ENCODE measurements around the gene CDH4.

Gene CDH4

DNA sequence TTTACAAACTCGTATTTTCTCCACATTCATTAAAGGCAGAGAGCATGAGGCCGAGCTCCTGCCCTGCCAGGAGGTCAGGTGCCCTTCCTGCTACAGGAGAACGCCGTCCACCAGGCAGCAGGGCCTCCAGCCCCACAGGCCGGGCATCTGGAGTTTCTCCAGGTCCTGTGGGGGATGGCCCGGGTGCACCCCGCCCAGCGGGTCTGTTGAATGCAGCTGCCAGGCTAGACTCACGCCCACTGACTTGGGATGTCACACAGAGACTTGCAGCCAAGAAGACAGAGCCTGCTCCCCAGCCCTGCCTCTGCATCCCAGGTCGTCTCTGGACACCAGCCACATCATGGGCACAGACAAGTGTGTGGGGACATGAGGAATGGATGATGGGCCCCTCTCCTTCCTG is 376.4 kb downstream of the CDH4 start:
- Histone ChIP-seq H2AFZ (ENCODE audit: low read depth, low read length, severe bottlenecking) (no peak overlapping the region), H3K4me2 (ENCODE audit: low read depth, low read length, poor library complexity, severe bottlenecking) (no peak overlapping the region), H3K9me3 (ENCODE audit: insufficient read depth, low read length) (no peaks in the 10 kb centered on the region), H3K27me3 (ENCODE audit: low read length) (no peaks in the 10 kb centered on the region), H4K20me1 (ENCODE audit: low read depth, low read length) (no peaks in the 10 kb centered on the region), H3K9ac (ENCODE audit: low read length) (no peak overlapping the region), H3F3A (ENCODE audit: insufficient read depth) (no peaks in the 10 kb centered on the region), H3K79me2 (ENCODE audit: insufficient read depth, low read length) (no peaks in the 10 kb centered on the region), H3K9me2 (replicated peaks; ENCODE audit: insufficient read depth, low read length) (no peaks in the 10 kb centered on the region), H3K4me3 (ENCODE audit: insufficient read depth, low read length, poor library complexity, severe bottlenecking) (no peak overlapping the region), H3K36me3 (ENCODE audit: low read length) (no peaks in the 10 kb centered on the region), H3K27ac (ENCODE audit: low read depth, low read length) (no peak overlapping the region)
- no peak for TF ChIP-seq EZH2phosphoT487 (conservative IDR thresholded peaks at IDR 0.05; ENCODE audit: low read length)
- TF ChIP-seq, protein P1, sequence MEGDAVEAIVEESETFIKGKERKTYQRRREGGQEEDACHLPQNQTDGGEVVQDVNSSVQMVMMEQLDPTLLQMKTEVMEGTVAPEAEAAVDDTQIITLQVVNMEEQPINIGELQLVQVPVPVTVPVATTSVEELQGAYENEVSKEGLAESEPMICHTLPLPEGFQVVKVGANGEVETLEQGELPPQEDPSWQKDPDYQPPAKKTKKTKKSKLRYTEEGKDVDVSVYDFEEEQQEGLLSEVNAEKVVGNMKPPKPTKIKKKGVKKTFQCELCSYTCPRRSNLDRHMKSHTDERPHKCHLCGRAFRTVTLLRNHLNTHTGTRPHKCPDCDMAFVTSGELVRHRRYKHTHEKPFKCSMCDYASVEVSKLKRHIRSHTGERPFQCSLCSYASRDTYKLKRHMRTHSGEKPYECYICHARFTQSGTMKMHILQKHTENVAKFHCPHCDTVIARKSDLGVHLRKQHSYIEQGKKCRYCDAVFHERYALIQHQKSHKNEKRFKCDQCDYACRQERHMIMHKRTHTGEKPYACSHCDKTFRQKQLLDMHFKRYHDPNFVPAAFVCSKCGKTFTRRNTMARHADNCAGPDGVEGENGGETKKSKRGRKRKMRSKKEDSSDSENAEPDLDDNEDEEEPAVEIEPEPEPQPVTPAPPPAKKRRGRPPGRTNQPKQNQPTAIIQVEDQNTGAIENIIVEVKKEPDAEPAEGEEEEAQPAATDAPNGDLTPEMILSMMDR (IDR thresholded peaks at IDR 0.05; ENCODE audit: insufficient read depth, low read length, poor library complexity, severe bottlenecking), result no peak

DNA sequence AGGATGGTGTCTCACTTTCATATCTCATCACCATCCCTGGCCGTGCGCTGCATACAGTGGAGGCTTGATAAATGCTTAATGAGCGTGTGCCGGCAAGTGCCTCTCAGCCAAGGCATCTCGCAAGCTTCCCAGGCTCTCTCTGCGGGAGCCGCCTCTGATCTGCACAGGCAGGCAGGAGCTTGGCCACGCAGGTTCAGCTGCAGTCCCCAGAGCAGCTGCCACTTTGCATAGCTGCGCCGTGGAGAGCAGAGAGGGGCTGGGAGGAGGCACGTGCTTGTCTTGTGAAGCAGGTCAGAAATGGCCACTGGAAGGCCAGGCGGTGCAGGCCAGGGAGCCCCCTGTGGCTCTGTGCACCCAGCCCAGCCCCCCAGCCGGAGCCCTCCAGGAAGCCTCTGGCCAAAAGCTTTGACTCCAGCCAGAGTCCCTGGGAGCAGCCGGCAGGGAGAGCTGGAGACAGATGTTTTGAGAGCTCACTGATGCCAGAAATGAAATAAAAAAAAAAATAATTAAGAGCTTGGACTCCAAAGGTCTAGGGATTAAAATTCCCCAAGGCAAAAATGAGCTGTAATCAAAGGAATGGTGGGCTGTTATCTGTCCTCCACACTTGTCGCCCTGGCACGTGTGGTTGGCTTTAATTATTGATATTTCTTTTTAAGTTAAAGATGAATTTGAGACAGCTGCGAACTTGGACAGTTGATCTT is 377.0 kb downstream of the CDH4 start:
- Histone ChIP-seq H2AFZ (ENCODE audit: low read depth, low read length, severe bottlenecking) (no peak overlapping the region), H3K9ac (ENCODE audit: low read length) (no peak overlapping the region), H3K36me3 (ENCODE audit: low read length) (no peaks in the 10 kb centered on the region), H3K9me3 (ENCODE audit: insufficient read depth, low read length) (no peaks in the 10 kb centered on the region), H3K27me3 (ENCODE audit: low read length) (no peaks in the 10 kb centered on the region), H3F3A (ENCODE audit: insufficient read depth) (no peaks in the 10 kb centered on the region), H3K27ac (ENCODE audit: low read depth, low read length) (no peak overlapping the region), H3K4me2 (ENCODE audit: low read depth, low read length, poor library complexity, severe bottlenecking) (no peak overlapping the region), H4K20me1 (ENCODE audit: low read depth, low read length) (no peaks in the 10 kb centered on the region), H3K4me3 (ENCODE audit: insufficient read depth, low read length, poor library complexity, severe bottlenecking) (no peak overlapping the region), H3K9me2 (replicated peaks; ENCODE audit: insufficient read depth, low read length) (no peaks in the 10 kb centered on the region), H3K79me2 (ENCODE audit: insufficient read depth, low read length) (no peaks in the 10 kb centered on the region)
- TF ChIP-seq, protein P1 (IDR thresholded peaks at IDR 0.05; ENCODE audit: insufficient read depth, low read length, poor library complexity, severe bottlenecking), result no peak
- no peak for TF ChIP-seq EZH2phosphoT487 (conservative IDR thresholded peaks at IDR 0.05; ENCODE audit: low read length)

DNA sequence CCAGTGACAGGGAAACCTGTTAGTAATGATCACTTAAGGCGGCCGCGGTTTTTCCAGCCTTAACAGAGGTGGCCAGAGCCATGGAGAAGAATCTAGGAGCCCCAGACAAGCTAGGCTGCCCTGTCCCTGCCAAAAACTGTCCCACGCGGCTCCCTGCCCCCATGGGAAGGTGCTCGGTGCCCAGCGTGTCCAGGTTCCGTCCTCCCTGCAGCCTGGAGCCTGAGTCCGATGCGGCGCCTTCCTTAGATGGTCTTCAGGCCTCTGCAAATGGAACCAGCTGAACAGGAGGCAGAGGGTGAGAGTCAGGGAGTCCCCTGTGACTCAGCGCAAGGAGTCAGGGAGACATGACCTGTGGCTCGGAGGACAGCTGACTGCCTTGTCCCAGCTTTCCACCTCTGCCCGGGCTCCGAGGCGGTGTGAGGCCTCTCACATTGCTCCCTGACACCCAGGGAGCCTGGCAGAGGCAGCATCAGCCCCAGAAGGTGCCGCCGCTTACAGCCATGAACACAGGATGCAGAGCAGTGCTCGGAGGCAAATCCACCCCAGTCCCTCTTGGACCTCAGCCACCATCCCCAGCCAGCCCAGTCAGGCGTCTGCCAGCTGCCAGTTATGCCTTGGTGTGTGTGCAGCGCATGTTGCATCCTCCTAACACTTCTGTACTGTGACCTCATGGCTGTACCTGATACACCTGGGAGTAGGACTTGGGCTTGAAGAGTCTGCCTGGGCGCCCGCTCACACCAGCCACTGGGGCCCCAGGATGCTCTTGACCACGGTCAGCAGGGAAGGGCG is 377.7 kb downstream of the CDH4 start:
- Histone ChIP-seq H2AFZ (ENCODE audit: low read depth, low read length, severe bottlenecking) (no peak overlapping the region), H3K79me2 (ENCODE audit: insufficient read depth, low read length) (no peaks in the 10 kb centered on the region), H3F3A (ENCODE audit: insufficient read depth) (no peaks in the 10 kb centered on the region), H3K27ac (ENCODE audit: low read depth, low read length) (no peak overlapping the region), H3K4me2 (ENCODE audit: low read depth, low read length, poor library complexity, severe bottlenecking) (no peak overlapping the region), H3K9me2 (replicated peaks; ENCODE audit: insufficient read depth, low read length) (no peaks in the 10 kb centered on the region), H3K36me3 (ENCODE audit: low read length) (no peaks in the 10 kb centered on the region), H3K27me3 (ENCODE audit: low read length) (no peaks in the 10 kb centered on the region), H4K20me1 (ENCODE audit: low read depth, low read length) (no peaks in the 10 kb centered on the region), H3K4me3 (ENCODE audit: insufficient read depth, low read length, poor library complexity, severe bottlenecking) (no peak overlapping the region), H3K9me3 (ENCODE audit: insufficient read depth, low read length) (no peaks in the 10 kb centered on the region), H3K9ac (ENCODE audit: low read length) (no peak overlapping the region)
- TF ChIP-seq EZH2phosphoT487 (conservative IDR thresholded peaks at IDR 0.05; ENCODE audit: low read length), result no peak
- TF ChIP-seq, protein P1 (IDR thresholded peaks at IDR 0.05; ENCODE audit: insufficient read depth, low read length, poor library complexity, severe bottlenecking), result no peak
